Ishikawa (cell line): ENCODE results near the gene DLGAP4.

Experiments
- CEBPB ChIP-seq: IDR thresholded peaks from 2 replicates; pipeline ENCODE4 v1.6.1; 2012
- CREB1 ChIP-seq: IDR thresholded peaks from 2 replicates; pipeline ENCODE4 v1.6.1; 2012; ENCODE audit warnings: low read depth
- EGR1 ChIP-seq: IDR thresholded peaks from 2 replicates; pipeline ENCODE4 v1.6.1; 2012
- FOXM1 ChIP-seq: IDR thresholded peaks from 2 replicates; pipeline ENCODE4 v1.6.1; 2012; ENCODE audit warnings: low read depth, borderline replicate concordance
- NFIC ChIP-seq: IDR thresholded peaks from 2 replicates; pipeline ENCODE4 v1.6.1; 2012
- RAD21 ChIP-seq: IDR thresholded peaks from 2 replicates; pipeline ENCODE4 v1.6.1; 2012; ENCODE audit warnings: low read depth
- TAF1 ChIP-seq: IDR thresholded peaks from 2 replicates; pipeline ENCODE4 v1.6.1; 2012; ENCODE audit warnings: low read depth, mild to moderate bottlenecking
- YY1 ChIP-seq: IDR thresholded peaks from 2 replicates; pipeline ENCODE4 v1.6.1; 2012; ENCODE audit warnings: low read depth
- ZBTB7A ChIP-seq: IDR thresholded peaks from 2 replicates; pipeline ENCODE4 v1.6.1; 2012; ENCODE audit warnings: low read depth
- TF ChIP-seq, protein P1 (sequence below): IDR thresholded peaks from 2 replicates; pipeline ENCODE4 v1.6.1; 2012
- TF ChIP-seq, protein P2 (sequence below): IDR thresholded peaks from 2 replicates; pipeline ENCODE4 v1.6.1; 2012
- TF ChIP-seq, protein P3 (sequence below): IDR thresholded peaks from 2 replicates; pipeline ENCODE4 v1.6.1; 2012; ENCODE audit warnings: low read depth, mild to moderate bottlenecking

- TF ChIP-seq NFIC (no peak), YY1 (no peak), EGR1 (no peak), TAF1 (no peak), ZBTB7A (no peak), RAD21 (no peak), FOXM1 (no peak), CEBPB (no peak), CREB1 (no peak)
- TF ChIP-seq, protein P1, sequence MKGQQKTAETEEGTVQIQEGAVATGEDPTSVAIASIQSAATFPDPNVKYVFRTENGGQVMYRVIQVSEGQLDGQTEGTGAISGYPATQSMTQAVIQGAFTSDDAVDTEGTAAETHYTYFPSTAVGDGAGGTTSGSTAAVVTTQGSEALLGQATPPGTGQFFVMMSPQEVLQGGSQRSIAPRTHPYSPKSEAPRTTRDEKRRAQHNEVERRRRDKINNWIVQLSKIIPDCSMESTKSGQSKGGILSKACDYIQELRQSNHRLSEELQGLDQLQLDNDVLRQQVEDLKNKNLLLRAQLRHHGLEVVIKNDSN = no peak
- TF ChIP-seq, protein P2, sequence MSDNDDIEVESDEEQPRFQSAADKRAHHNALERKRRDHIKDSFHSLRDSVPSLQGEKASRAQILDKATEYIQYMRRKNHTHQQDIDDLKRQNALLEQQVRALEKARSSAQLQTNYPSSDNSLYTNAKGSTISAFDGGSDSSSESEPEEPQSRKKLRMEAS = no peak
- TF ChIP-seq, protein P3, sequence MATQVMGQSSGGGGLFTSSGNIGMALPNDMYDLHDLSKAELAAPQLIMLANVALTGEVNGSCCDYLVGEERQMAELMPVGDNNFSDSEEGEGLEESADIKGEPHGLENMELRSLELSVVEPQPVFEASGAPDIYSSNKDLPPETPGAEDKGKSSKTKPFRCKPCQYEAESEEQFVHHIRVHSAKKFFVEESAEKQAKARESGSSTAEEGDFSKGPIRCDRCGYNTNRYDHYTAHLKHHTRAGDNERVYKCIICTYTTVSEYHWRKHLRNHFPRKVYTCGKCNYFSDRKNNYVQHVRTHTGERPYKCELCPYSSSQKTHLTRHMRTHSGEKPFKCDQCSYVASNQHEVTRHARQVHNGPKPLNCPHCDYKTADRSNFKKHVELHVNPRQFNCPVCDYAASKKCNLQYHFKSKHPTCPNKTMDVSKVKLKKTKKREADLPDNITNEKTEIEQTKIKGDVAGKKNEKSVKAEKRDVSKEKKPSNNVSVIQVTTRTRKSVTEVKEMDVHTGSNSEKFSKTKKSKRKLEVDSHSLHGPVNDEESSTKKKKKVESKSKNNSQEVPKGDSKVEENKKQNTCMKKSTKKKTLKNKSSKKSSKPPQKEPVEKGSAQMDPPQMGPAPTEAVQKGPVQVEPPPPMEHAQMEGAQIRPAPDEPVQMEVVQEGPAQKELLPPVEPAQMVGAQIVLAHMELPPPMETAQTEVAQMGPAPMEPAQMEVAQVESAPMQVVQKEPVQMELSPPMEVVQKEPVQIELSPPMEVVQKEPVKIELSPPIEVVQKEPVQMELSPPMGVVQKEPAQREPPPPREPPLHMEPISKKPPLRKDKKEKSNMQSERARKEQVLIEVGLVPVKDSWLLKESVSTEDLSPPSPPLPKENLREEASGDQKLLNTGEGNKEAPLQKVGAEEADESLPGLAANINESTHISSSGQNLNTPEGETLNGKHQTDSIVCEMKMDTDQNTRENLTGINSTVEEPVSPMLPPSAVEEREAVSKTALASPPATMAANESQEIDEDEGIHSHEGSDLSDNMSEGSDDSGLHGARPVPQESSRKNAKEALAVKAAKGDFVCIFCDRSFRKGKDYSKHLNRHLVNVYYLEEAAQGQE = no peak
These were observed 25.1 kb downstream of the DLGAP4 start for GRCh38 chr20:36331209-36331608.
